GM12891 (cell line): ENCODE measurements around the gene RFXAP. TPM values are rescaled to one million over a fixed set of nuclear protein-coding genes. Genes with fewer than 3 reads are reported as not detected.
"Not testable (repeated sequence)": the region's sequence is repeated elsewhere in the genome, so short reads cannot be mapped to it uniquely, and the experiment has no call there.

ENCODE experiments used
- DNase-seq: peaks from one replicate; pipeline ENCODE4 v3.0.0; 2011; ENCODE audit warnings: low spot score; ENCODE audit not compliant: insufficient read length
- FAIRE-seq: peaks from 2 replicates; lab custom pipeline; 2011; peaks lifted over from hg19 to GRCh38; lab: Jason Lieb, UNC
- PAX5 ChIP-seq: IDR thresholded peaks from 2 replicates; pipeline ENCODE4 v1.6.1; 2011; ENCODE audit warnings: low read length, moderate library complexity, mild to moderate bottlenecking; ENCODE audit not compliant: insufficient read depth, severe bottlenecking
- POLR2A ChIP-seq: IDR thresholded peaks from 2 replicates; pipeline ENCODE4 v1.6.1; 2011; ENCODE audit warnings: low read depth, low read length, control low read depth
- POLR2AphosphoS5 ChIP-seq: IDR thresholded peaks from 2 replicates; pipeline ENCODE4 v1.6.1; 2011; ENCODE audit warnings: low read depth, low read length, control low read depth
- POU2F2 ChIP-seq: IDR thresholded peaks from 2 replicates; pipeline ENCODE4 v1.6.1; 2011; ENCODE audit warnings: low read depth, mild to moderate bottlenecking, control low read depth, low read length, moderate library complexity
- SPI1 ChIP-seq: IDR thresholded peaks from 2 replicates; pipeline ENCODE4 v1.6.1; 2011; ENCODE audit warnings: low read depth, low read length, control low read depth
- TAF1 ChIP-seq: IDR thresholded peaks from 2 replicates; pipeline ENCODE4 v1.6.1; 2011; ENCODE audit warnings: low read depth, low read length, control low read depth
- polyA plus RNA-seq: library from polyadenylated mRNA; unstranded; fragments of >200 nt; gene quantifications from one replicate; pipeline ENCODE4 v1.2.1, GENCODE V29; 2012; ENCODE audit warnings: low read depth, missing spikeins, inconsistent platforms; ENCODE audit not compliant: missing spikeins

Gene RFXAP
- polyA plus RNA-seq: 5.0 TPM

GRCh38 chr13:36818804-36819738, at the start of gene RFXAP:
RFXAP (plus strand) TSS chr13:36819222; CDS start chr13:36819358, 136 bp downstream.
- TF ChIP-seq SPI1 (no peak), POU2F2 (0 out of 2 replicates have a peak, but pooled peaks have one; percentile 56), POLR2A (peak; percentile 55; the same call in 1 of the 2 replicates)
- FAIRE-seq (peak; percentile 99), DNase-seq (peak; percentile 85)

- no peak for TF ChIP-seq POU2F2
- TF ChIP-seq SPI1: no peak
- TF ChIP-seq POLR2A: no peak
- no peak for TF ChIP-seq TAF1
- TF ChIP-seq POLR2AphosphoS5: no peak
- TF ChIP-seq PAX5: no peak
- FAIRE-seq: no peak
- no peak for DNase-seq
Observed at GRCh38 chr13:36769545-36769944, 49.5 kb upstream of the RFXAP start.

- FAIRE-seq: no peak
- no peak for DNase-seq
- no peak for TF ChIP-seq TAF1
- no peak for TF ChIP-seq POLR2AphosphoS5
- no peak for TF ChIP-seq SPI1
- TF ChIP-seq POLR2A: no peak
- no peak for TF ChIP-seq POU2F2
- TF ChIP-seq PAX5: no peak
Observed at GRCh38 chr13:36770741-36771140, 48.3 kb upstream of the RFXAP start.

- no peak for FAIRE-seq
- DNase-seq: no peak
- no peak for TF ChIP-seq PAX5
- TF ChIP-seq POLR2A: no peak
- no peak for TF ChIP-seq POLR2AphosphoS5
- no peak for TF ChIP-seq TAF1
- no peak for TF ChIP-seq SPI1
- no peak for TF ChIP-seq POU2F2
Observed at GRCh38 chr13:36772853-36773252, 46.2 kb upstream of the RFXAP start.

- DNase-seq: no peak
- FAIRE-seq: no peak
- TF ChIP-seq SPI1 (no peak), PAX5 (no peak), POLR2AphosphoS5 (no peak), TAF1 (no peak), POLR2A (no peak), POU2F2 (no peak)
Observed at GRCh38 chr13:36774931-36775330, 44.1 kb upstream of the RFXAP start.

- no peak for FAIRE-seq
- TF ChIP-seq POLR2A: no peak
- no peak for TF ChIP-seq TAF1
- TF ChIP-seq POLR2AphosphoS5: no peak
- no peak for TF ChIP-seq SPI1
- TF ChIP-seq POU2F2: no peak
- TF ChIP-seq PAX5: no peak
- no peak for DNase-seq
Observed at GRCh38 chr13:36776175-36776574, 42.8 kb upstream of the RFXAP start.

- FAIRE-seq: no peak
- no peak for DNase-seq
- TF ChIP-seq POU2F2 (no peak), POLR2A (no peak), POLR2AphosphoS5 (no peak), PAX5 (no peak), TAF1 (no peak), SPI1 (no peak)
Observed at GRCh38 chr13:36778083-36778671, 40.8 kb upstream of the RFXAP start.

GRCh38 chr13:36783890-36784289, 35.1 kb upstream of the RFXAP start:
- FAIRE-seq (no peak), DNase-seq (no peak)
- TF ChIP-seq TAF1 (no peak), POLR2A (no peak), PAX5 (no peak), POLR2AphosphoS5 (no peak), SPI1 (no peak), POU2F2 (no peak)

GRCh38 chr13:36786175-36786574, 32.8 kb upstream of the RFXAP start:
- FAIRE-seq, DNase-seq: not testable (repeated sequence)

- TF ChIP-seq PAX5: no peak
- no peak for TF ChIP-seq POU2F2
- no peak for DNase-seq
- no peak for FAIRE-seq
Observed at GRCh38 chr13:36787181-36787580, 31.8 kb upstream of the RFXAP start.
